GM21390 (cell line): ENCODE measurements around the gene SPACA9.

Experiments used
- ATAC-seq: cut with Tn5 transposase; IDR thresholded peaks from one replicate; pipeline ENCODE4 v1.9.1; 2021; ENCODE audit not compliant: unreplicated experiment

The SPACA9 gene

GRCh38 chr9:132878695-132879456 lies at the start of gene SPACA9:
TSS of gene SPACA9 (plus strand) at chr9:132878898. CDS start at chr9:132883948, 5,050 bp downstream.
- ATAC-seq, result no peak

GRCh38 chr9:132832171-132832881 lies 46.4 kb upstream of the SPACA9 start:
- no peak for ATAC-seq

- no peak for ATAC-seq
Measured at GRCh38 chr9:132833550-132834121, 45.1 kb upstream of the SPACA9 start.

GRCh38 chr9:132834343-132834742 lies 44.4 kb upstream of the SPACA9 start:
- ATAC-seq, result no peak

- ATAC-seq, result no peak
Measured at GRCh38 chr9:132837501-132838286, 41.0 kb upstream of the SPACA9 start.

- ATAC-seq, result no peak
Measured at GRCh38 chr9:132838291-132838690, 40.4 kb upstream of the SPACA9 start.

- ATAC-seq, result no peak
Measured at GRCh38 chr9:132840980-132841379, 37.7 kb upstream of the SPACA9 start.

GRCh38 chr9:132842124-132843044 lies 36.3 kb upstream of the SPACA9 start:
- no peak for ATAC-seq

GRCh38 chr9:132846109-132846917 lies 32.4 kb upstream of the SPACA9 start:
- ATAC-seq, result no peak

GRCh38 chr9:132846918-132847515 lies 31.7 kb upstream of the SPACA9 start:
- ATAC-seq, result no peak

- ATAC-seq, result no peak
Measured at GRCh38 chr9:132849185-132849706, 29.5 kb upstream of the SPACA9 start.

GRCh38 chr9:132853482-132853881 lies 25.2 kb upstream of the SPACA9 start:
- ATAC-seq, result no peak

- ATAC-seq, result no peak
Measured at GRCh38 chr9:132854832-132855231, 23.9 kb upstream of the SPACA9 start.

- no peak for ATAC-seq
Measured at GRCh38 chr9:132855904-132856303, 22.8 kb upstream of the SPACA9 start.

- ATAC-seq, result no peak
Measured at GRCh38 chr9:132857031-132857430, 21.7 kb upstream of the SPACA9 start.

GRCh38 chr9:132857616-132858342 lies 20.9 kb upstream of the SPACA9 start:
- no peak for ATAC-seq

GRCh38 chr9:132858751-132859150 lies 19.9 kb upstream of the SPACA9 start:
- no peak for ATAC-seq

GRCh38 chr9:132861666-132862065 lies 17.0 kb upstream of the SPACA9 start:
- ATAC-seq, result no peak
